GM18526 (cell line): ENCODE results near the gene NPBWR2.

Experiments used
- POLR2A ChIP-seq: IDR thresholded peaks from 3 replicates; pipeline ENCODE4 v1.6.1; 2011; ENCODE audit not compliant: insufficient read length; ENCODE audit errors: extremely low read depth

NPBWR2 gene

DNA sequence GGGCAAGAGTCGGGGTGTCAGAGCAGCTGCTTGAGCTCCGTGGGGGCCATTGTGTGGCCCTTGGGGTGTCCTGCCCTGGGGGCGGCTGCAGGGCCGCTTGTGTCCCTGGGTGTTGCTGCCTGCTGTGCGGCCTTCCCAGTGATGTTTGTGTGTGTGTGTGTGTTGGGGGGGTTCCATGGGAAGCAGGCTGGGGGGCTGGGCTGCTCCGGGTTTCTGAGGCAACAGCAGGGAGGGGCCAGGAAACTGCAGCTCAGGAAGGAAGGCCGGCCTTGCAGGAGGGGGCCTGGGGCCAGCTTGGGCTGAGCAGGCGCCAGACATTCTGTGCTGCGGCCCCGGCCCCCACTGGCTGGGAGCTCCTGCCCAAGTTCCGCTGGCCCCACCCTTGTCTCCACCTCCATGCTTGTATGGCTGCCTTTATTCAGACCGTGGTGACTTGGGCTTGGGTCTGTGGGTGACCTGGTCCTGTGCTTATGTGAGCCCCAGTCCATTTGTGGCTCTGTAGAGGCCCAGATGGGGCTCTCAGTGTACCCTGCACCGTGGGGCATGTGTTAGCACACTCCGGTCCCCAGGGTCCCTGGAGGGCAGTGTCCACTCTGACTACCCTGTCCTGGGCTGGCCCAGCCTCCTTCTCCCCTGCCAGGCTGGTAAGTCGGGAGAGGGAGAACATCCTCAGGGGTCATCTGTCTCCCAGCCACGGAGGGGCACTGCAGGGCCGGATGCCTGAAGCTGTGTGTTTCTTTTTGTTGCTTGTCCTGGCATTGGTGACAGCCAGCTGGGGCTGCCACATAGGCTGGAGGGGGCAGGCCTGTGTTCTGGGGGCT, 53.3 kb downstream of the NPBWR2 start:
- no peak for TF ChIP-seq POLR2A
